Neural progenitor cell (in vitro differentiated cells): ENCODE results near the gene SLC4A7. TPM values are rescaled to one million over a fixed set of nuclear protein-coding genes. Genes with fewer than 3 reads are reported as not detected.
"Not testable (repeated sequence)": the region's sequence is repeated elsewhere in the genome, so short reads cannot be mapped to it uniquely, and the experiment has no call there.

ENCODE experiments used
- DNase-seq: peaks from one replicate; pipeline ENCODE4 v3.0.0-alpha.2; 2016; ENCODE audit warnings: low spot score
- H2AFZ ChIP-seq: fragments of 200-600 bp; sonication (generic); replicated peaks from 2 replicates; pipeline ENCODE4 v1.6.1; 2016; ENCODE audit warnings: antibody characterized with exemption
- H3F3A ChIP-seq: fragments of 200-600 bp; sonication (generic); 2 replicates; pipeline ENCODE4 v1.6.1; 2016; ENCODE audit warnings: antibody characterized with exemption, low read depth
- H3K27ac ChIP-seq: fragments of 200-600 bp; sonication (generic); 2 replicates; pipeline ENCODE4 v1.5.1; 2016; ENCODE audit warnings: mild to moderate bottlenecking
- H3K27me3 ChIP-seq: fragments of 200-600 bp; sonication (generic); 2 replicates; pipeline ENCODE4 v1.6.1; 2016; ENCODE audit warnings: mild to moderate bottlenecking, moderate library complexity
- H3K36me3 ChIP-seq: fragments of 200-600 bp; sonication (generic); 2 replicates; pipeline ENCODE4 v1.5.1; 2016
- H3K4me1 ChIP-seq: fragments of 200-600 bp; sonication (generic); 2 replicates; pipeline ENCODE4 v1.6.1; 2016; ENCODE audit warnings: mixed run types
- H3K4me2 ChIP-seq: fragments of 200-600 bp; sonication (generic); 2 replicates; pipeline ENCODE4 v1.6.1; 2016
- H3K4me3 ChIP-seq: fragments of 200-600 bp; sonication (generic); 2 replicates; pipeline ENCODE4 v1.5.1; 2016
- H3K79me2 ChIP-seq: fragments of 200-600 bp; sonication (generic); 2 replicates; pipeline ENCODE4 v1.6.1; 2016; ENCODE audit warnings: low read depth
- H3K9ac ChIP-seq: fragments of 200-600 bp; sonication (generic); 2 replicates; pipeline ENCODE4 v1.6.1; 2016
- H3K9me3 ChIP-seq: fragments of 200-600 bp; sonication (generic); 2 replicates; pipeline ENCODE4 v1.5.1; 2016; ENCODE audit warnings: low read depth
- H4K20me1 ChIP-seq: fragments of 200-600 bp; sonication (generic); 2 replicates; pipeline ENCODE4 v1.6.1; 2016; ENCODE audit warnings: low read depth
- H3K27ac Mint-ChIP-seq: 3 replicates; pipeline ENCODE4 v1.8.0; 2021; ENCODE audit warnings: mixed read lengths
- H3K27me3 Mint-ChIP-seq: 2 replicates; pipeline ENCODE4 v1.8.0; 2022; ENCODE audit warnings: low read depth, mild to moderate bottlenecking, inconsistent platforms, moderate library complexity, mixed read lengths; ENCODE audit not compliant: insufficient read depth
- H3K36me3 Mint-ChIP-seq: 3 replicates; pipeline ENCODE4 v1.8.0; 2021; ENCODE audit warnings: mixed read lengths
- H3K4me1 Mint-ChIP-seq: 3 replicates; pipeline ENCODE4 v1.8.0; 2021; ENCODE audit warnings: mixed read lengths
- H3K4me3 Mint-ChIP-seq: 3 replicates; pipeline ENCODE4 v1.8.0; 2021; ENCODE audit warnings: mild to moderate bottlenecking, moderate library complexity, mixed read lengths
- H3K9me3 Mint-ChIP-seq: 3 replicates; pipeline ENCODE4 v1.8.0; 2020; ENCODE audit warnings: mixed read lengths
- CTCF ChIP-seq: fragments of 200-600 bp; sonication (generic); IDR thresholded peaks from 2 replicates; pipeline ENCODE4 v1.5.1; 2017; ENCODE audit warnings: antibody characterized with exemption, mild to moderate bottlenecking
- EZH2 ChIP-seq: fragments of 200-600 bp; sonication (generic); IDR thresholded peaks from 2 replicates; pipeline ENCODE4 v1.6.1; 2017; ENCODE audit warnings: antibody characterized with exemption, mild to moderate bottlenecking, moderate library complexity
- EZH2phosphoT487 ChIP-seq: fragments of 200-600 bp; sonication (generic); IDR thresholded peaks from 2 replicates; pipeline ENCODE4 v1.6.1; 2017; ENCODE audit warnings: antibody characterized with exemption
- total RNA-seq: library from RNA; depleted of rRNA; stranded (reverse); fragments of >200 nt; gene quantifications from 2 replicates; pipeline ENCODE4 v1.2.3, GENCODE V29; 2015; ENCODE audit warnings: low replicate concordance

The SLC4A7 gene
- total RNA-seq, 1 donor from 2014 or later = 114 TPM

GRCh38 chr3:27425896-27426565, 58.2 kb downstream of the SLC4A7 start:
- Mint-ChIP-seq H3K9me3 (no peaks in the 10 kb centered on the region), H3K27ac (no peak overlapping the region), H3K4me1 (no peaks in the 10 kb centered on the region), H3K27me3 (no peaks in the 10 kb centered on the region), H3K36me3 (peaks cover 18% of the 10 kb centered on the region), H3K4me3 (no peak overlapping the region)
- DNase-seq = no peak
- Histone ChIP-seq H3K27me3 (no peaks in the 10 kb centered on the region), H3K4me1 (no peaks in the 10 kb centered on the region), H3F3A (no peaks in the 10 kb centered on the region), H3K27ac (no peak overlapping the region), H2AFZ (no peak overlapping the region), H3K9me3 (no peaks in the 10 kb centered on the region), H4K20me1 (no peaks in the 10 kb centered on the region), H3K4me2 (no peak overlapping the region), H3K36me3 (peaks cover 7% of the 10 kb centered on the region), H3K79me2 (no peaks in the 10 kb centered on the region), H3K4me3 (no peak overlapping the region), H3K9ac (no peak overlapping the region)
- TF ChIP-seq EZH2 (no peak), EZH2phosphoT487 (no peak), CTCF (no peak)

GRCh38 chr3:27424812-27425521, 59.2 kb downstream of the SLC4A7 start:
- not testable (repeated sequence) for H3K9me3 Mint-ChIP-seq, H3K4me3 Mint-ChIP-seq, H3K79me2 ChIP-seq

GRCh38 chr3:27423463-27423862, 60.7 kb downstream of the SLC4A7 start:
- H3K36me3 Mint-ChIP-seq = peaks cover 33% of the 10 kb centered on the region
- H3K4me1 Mint-ChIP-seq = no peaks in the 10 kb centered on the region

More at GRCh38 chr3:27424812-27425521, 59.2 kb downstream of the SLC4A7 start:
- H3K27me3 Mint-ChIP-seq, H3K27ac Mint-ChIP-seq, H3K4me1 ChIP-seq, H3K4me3 ChIP-seq, H2AFZ ChIP-seq, H3K27me3 ChIP-seq, DNase-seq, H4K20me1 ChIP-seq, H3K27ac ChIP-seq, H3K4me2 ChIP-seq, H3F3A ChIP-seq, H3K9me3 ChIP-seq, H3K4me1 Mint-ChIP-seq, H3K9ac ChIP-seq: not testable (repeated sequence)
- peaks cover 13% of the 10 kb centered on the region for H3K36me3 ChIP-seq
- peaks cover 25% of the 10 kb centered on the region for H3K36me3 Mint-ChIP-seq

More at GRCh38 chr3:27423463-27423862, 60.7 kb downstream of the SLC4A7 start:
- Histone ChIP-seq H3K9ac (no peak overlapping the region), H3K27ac (no peak overlapping the region), H4K20me1 (no peaks in the 10 kb centered on the region), H3K9me3 (no peaks in the 10 kb centered on the region), H2AFZ (no peak overlapping the region), H3K36me3 (peaks cover 16% of the 10 kb centered on the region), H3K79me2 (no peaks in the 10 kb centered on the region), H3K4me3 (no peak overlapping the region), H3F3A (no peaks in the 10 kb centered on the region), H3K4me1 (no peaks in the 10 kb centered on the region), H3K27me3 (no peaks in the 10 kb centered on the region), H3K4me2 (no peak overlapping the region)
- no peaks in the 10 kb centered on the region for H3K9me3 Mint-ChIP-seq
- TF ChIP-seq EZH2phosphoT487 = no peak
- TF ChIP-seq CTCF = no peak
- TF ChIP-seq EZH2 = no peak
- H3K4me3 Mint-ChIP-seq = no peak overlapping the region
- no peaks in the 10 kb centered on the region for H3K27me3 Mint-ChIP-seq
- no peak overlapping the region for H3K27ac Mint-ChIP-seq
- no peak for DNase-seq
